ENCODE data around the gene AK8.

Gene AK8

DNA sequence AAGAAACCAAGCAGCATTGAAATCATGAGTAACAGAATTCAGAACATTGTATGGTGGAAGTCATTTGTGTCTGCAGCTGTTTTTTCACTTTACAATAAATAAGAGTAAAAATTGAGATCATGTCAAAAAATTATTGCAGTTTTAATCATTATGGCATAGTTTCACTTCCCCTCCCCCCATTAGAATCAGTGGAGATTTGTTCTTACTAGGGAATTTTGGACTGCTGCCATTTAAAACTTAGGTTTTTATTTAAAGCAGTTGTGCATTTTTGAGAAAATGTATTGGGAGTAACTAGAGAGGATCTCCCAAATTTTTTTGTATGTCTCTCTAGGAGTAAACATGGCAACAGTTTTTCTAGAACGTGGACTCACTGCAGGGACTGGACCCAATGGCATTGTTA, 187.4 kb downstream of the AK8 start:
- Histone ChIP-seq H3K27ac (ENCODE audit: low read length) (no peak overlapping the region), H3K4me2 (ENCODE audit: low read length) (no peak overlapping the region), H3K27me3 (ENCODE audit: low read depth, low read length) (no peaks in the 10 kb centered on the region), H2AFZ (ENCODE audit: low read depth, low read length) (no peak overlapping the region), H3K4me3 (ENCODE audit: low read length) (no peak overlapping the region), H3K36me3 (replicated peaks; ENCODE audit: low read depth, low read length) (peaks cover 73% of the 10 kb centered on the region), H3K4me1 (ENCODE audit: low read length) (no peaks in the 10 kb centered on the region), H3K9me3 (ENCODE audit: insufficient read depth, low read length) (no peaks in the 10 kb centered on the region), H4K20me1 (ENCODE audit: insufficient read depth, low read length) (peaks cover 11% of the 10 kb centered on the region), H3K79me2 (ENCODE audit: low read length) (peaks cover 12% of the 10 kb centered on the region), H3K9ac (ENCODE audit: low read length) (no peak overlapping the region)
- no peak for TF ChIP-seq EZH2phosphoT487 (IDR thresholded peaks at IDR 0.05; ENCODE audit: low read depth)
- TF ChIP-seq, protein P1, sequence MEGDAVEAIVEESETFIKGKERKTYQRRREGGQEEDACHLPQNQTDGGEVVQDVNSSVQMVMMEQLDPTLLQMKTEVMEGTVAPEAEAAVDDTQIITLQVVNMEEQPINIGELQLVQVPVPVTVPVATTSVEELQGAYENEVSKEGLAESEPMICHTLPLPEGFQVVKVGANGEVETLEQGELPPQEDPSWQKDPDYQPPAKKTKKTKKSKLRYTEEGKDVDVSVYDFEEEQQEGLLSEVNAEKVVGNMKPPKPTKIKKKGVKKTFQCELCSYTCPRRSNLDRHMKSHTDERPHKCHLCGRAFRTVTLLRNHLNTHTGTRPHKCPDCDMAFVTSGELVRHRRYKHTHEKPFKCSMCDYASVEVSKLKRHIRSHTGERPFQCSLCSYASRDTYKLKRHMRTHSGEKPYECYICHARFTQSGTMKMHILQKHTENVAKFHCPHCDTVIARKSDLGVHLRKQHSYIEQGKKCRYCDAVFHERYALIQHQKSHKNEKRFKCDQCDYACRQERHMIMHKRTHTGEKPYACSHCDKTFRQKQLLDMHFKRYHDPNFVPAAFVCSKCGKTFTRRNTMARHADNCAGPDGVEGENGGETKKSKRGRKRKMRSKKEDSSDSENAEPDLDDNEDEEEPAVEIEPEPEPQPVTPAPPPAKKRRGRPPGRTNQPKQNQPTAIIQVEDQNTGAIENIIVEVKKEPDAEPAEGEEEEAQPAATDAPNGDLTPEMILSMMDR (IDR thresholded peaks at IDR 0.05; ENCODE audit: low read depth, low read length) = no peak

DNA sequence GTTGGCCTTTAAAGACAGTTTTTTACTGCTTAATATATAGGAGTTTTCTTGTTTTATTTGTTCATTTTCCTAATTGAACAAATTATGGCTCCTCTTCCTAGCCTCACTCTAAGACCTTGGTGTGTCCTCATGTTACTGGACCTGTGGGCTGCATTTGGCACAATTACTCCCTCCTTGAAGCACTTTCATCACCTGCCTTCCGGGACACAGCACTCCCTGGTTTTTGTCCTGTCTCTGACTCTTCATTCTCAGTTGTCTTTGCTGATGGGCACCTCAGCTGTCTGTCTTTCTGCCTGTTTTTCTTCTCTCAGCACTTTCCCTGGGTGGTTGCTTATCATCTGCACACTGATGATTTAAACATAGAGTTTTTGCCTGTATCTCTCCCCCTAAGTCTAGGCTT, 194.2 kb downstream of the AK8 start:
- H3K27me3 ChIP-seq (ENCODE audit: low read depth, low read length) = no peaks in the 10 kb centered on the region
- no peak overlapping the region for H3K9ac ChIP-seq (ENCODE audit: low read length)
- H3K9me3 ChIP-seq (ENCODE audit: insufficient read depth, low read length) = no peaks in the 10 kb centered on the region
- peaks cover 16% of the 10 kb centered on the region for H4K20me1 ChIP-seq (ENCODE audit: insufficient read depth, low read length)
- H2AFZ ChIP-seq (ENCODE audit: low read depth, low read length) = no peak overlapping the region
- no peak overlapping the region for H3K27ac ChIP-seq (ENCODE audit: low read length)
- H3K79me2 ChIP-seq (ENCODE audit: low read length) = peaks cover 68% of the 10 kb centered on the region
- TF ChIP-seq EZH2phosphoT487 (IDR thresholded peaks at IDR 0.05; ENCODE audit: low read depth) = no peak
- TF ChIP-seq, protein P1 (IDR thresholded peaks at IDR 0.05; ENCODE audit: low read depth, low read length) = no peak
- H3K4me2 ChIP-seq (ENCODE audit: low read length) = no peak overlapping the region
- H3K36me3 ChIP-seq (replicated peaks; ENCODE audit: low read depth, low read length) = peaks cover 58% of the 10 kb centered on the region
- peaks cover 6% of the 10 kb centered on the region for H3K4me1 ChIP-seq (ENCODE audit: low read length)
- H3K4me3 ChIP-seq (ENCODE audit: low read length) = no peak overlapping the region

DNA sequence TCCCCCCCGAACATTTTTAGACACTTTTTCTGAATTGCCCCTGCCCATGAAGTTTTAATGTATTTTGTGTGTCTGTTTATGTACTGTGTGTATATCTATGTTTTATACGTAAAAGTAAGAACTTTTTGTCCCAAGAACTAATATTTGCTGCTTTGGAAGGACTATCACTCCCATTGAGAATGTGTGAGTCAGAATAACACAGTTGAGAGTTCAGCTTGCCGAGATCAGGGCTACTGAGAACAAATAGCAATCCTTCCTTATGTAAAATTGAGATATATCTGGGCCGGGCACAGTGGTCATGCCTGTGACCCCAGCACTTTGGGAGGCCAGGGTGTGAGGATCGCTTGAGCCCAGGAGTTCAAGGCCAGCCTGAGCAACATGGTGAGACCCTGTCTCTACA, 196.5 kb downstream of the AK8 start:
- H3K4me3 ChIP-seq (ENCODE audit: low read length) = no peak overlapping the region
- H3K4me1 ChIP-seq (ENCODE audit: low read length) = peaks cover 6% of the 10 kb centered on the region
- H3K79me2 ChIP-seq (ENCODE audit: low read length) = peaks cover 87% of the 10 kb centered on the region
- H3K4me2 ChIP-seq (ENCODE audit: low read length) = no peak overlapping the region
- TF ChIP-seq, protein P1 (IDR thresholded peaks at IDR 0.05; ENCODE audit: low read depth, low read length) = no peak
- no peak for TF ChIP-seq EZH2phosphoT487 (IDR thresholded peaks at IDR 0.05; ENCODE audit: low read depth)
- no peak overlapping the region for H3K27ac ChIP-seq (ENCODE audit: low read length)
- peaks cover 55% of the 10 kb centered on the region for H3K36me3 ChIP-seq (replicated peaks; ENCODE audit: low read depth, low read length)
- H3K9me3 ChIP-seq (ENCODE audit: insufficient read depth, low read length) = no peaks in the 10 kb centered on the region
- no peaks in the 10 kb centered on the region for H3K27me3 ChIP-seq (ENCODE audit: low read depth, low read length)
- peaks cover 22% of the 10 kb centered on the region for H4K20me1 ChIP-seq (ENCODE audit: insufficient read depth, low read length)
- no peak overlapping the region for H3K9ac ChIP-seq (ENCODE audit: low read length)
- H2AFZ ChIP-seq (ENCODE audit: low read depth, low read length) = no peak overlapping the region

DNA sequence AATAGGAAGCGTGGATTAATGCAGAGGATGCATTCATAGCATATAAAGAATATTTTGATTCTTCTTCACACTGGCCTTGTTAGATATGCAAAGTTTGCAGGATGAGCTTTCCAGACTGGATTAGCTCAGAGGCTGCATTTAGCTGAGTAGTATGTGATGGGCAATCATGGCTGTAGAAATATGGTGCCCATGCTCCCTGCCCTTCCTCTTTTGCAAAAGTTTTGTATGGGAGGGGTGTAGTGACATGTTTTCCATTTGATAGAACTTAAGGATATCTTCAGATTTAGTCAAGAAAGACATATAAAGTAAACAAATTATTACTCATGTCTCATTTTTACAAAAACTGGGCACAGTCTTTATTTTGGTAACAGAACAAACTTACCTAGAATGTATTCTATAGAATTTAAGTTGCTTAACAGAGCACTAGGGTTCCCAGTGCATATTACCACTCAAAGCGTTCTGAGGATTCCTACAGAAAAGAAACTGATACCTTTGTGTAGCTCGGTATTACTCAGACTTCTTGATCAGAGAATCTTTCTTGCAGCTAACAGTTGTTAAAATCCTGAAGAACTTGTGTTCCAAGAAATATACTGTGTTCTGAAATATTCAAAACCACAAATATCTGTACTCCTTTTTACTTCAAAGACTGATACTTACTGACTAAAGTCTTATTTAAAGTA, 198.0 kb downstream of the AK8 start:
- Histone ChIP-seq H3K9me3 (ENCODE audit: insufficient read depth, low read length) (no peaks in the 10 kb centered on the region), H4K20me1 (ENCODE audit: insufficient read depth, low read length) (peaks cover 30% of the 10 kb centered on the region), H3K36me3 (replicated peaks; ENCODE audit: low read depth, low read length) (peaks cover 47% of the 10 kb centered on the region), H3K27ac (ENCODE audit: low read length) (no peak overlapping the region), H3K9ac (ENCODE audit: low read length) (no peak overlapping the region), H3K79me2 (ENCODE audit: low read length) (peaks cover 94% of the 10 kb centered on the region), H3K27me3 (ENCODE audit: low read depth, low read length) (no peaks in the 10 kb centered on the region), H3K4me1 (ENCODE audit: low read length) (peaks cover 6% of the 10 kb centered on the region), H3K4me2 (ENCODE audit: low read length) (no peak overlapping the region), H3K4me3 (ENCODE audit: low read length) (no peak overlapping the region), H2AFZ (ENCODE audit: low read depth, low read length) (no peak overlapping the region)
- no peak for TF ChIP-seq EZH2phosphoT487 (IDR thresholded peaks at IDR 0.05; ENCODE audit: low read depth)
- TF ChIP-seq, protein P1 (IDR thresholded peaks at IDR 0.05; ENCODE audit: low read depth, low read length) = no peak

Data from OCI-LY3 (cell line).